ENCODE measurements around the gene SLC29A2. TPM values are rescaled to one million over a fixed set of nuclear protein-coding genes. Genes with fewer than 3 reads are reported as not detected.

Gene SLC29A2
- total and polyA plus RNA-seq, 8 donors: 7.4 to 22.8 (median 9.6) TPM

- no peaks in the 10 kb centered on the region for H3K9me3 ChIP-seq
- H3K4me1 ChIP-seq: peaks cover 17 to 31% of the 10 kb centered on the region in 2 donors
- H3K27ac ChIP-seq: no peak overlapping the region
- no peak overlapping the region for H3K4me3 ChIP-seq
- TF ChIP-seq CTCF (IDR thresholded peaks at IDR 0.05): no peak
- no peaks in the 10 kb centered on the region for H3K27me3 ChIP-seq
- no peak for DNase-seq
- no peak for ATAC-seq
- intact Hi-C loops (cut with DNase I): no loop called here
- H3K36me3 ChIP-seq: peaks cover 0 to 26% of the 10 kb centered on the region in 2 donors
These were observed 42.3 kb downstream of the SLC29A2 start for GRCh38 chr11:66329165-66329673.

GRCh38 chr11:66328302-66329144, 43.0 kb downstream of the SLC29A2 start:
- peak; percentile 67 to 91 (median 80) for DNase-seq
- no peak overlapping the region for H3K4me3 ChIP-seq

GRCh38 chr11:66328031-66328301, 43.6 kb downstream of the SLC29A2 start:
- Histone ChIP-seq H3K27ac (peak overlapping the region; percentile 26 to 51), H3K36me3 (peaks cover 0 to 14% of the 10 kb centered on the region in 2 donors), H3K4me1 (peaks cover 17 to 31% of the 10 kb centered on the region in 2 donors), H3K4me3 (no peak overlapping the region), H3K9me3 (no peaks in the 10 kb centered on the region), H3K27me3 (no peaks in the 10 kb centered on the region)
- intact Hi-C loops (cut with DNase I): no loop called here
- ATAC-seq (no peak), DNase-seq (peak in 1 of 4 donors; percentile 40)
- TF ChIP-seq CTCF (IDR thresholded peaks at IDR 0.05): no peak

More at GRCh38 chr11:66328302-66329144, 43.0 kb downstream of the SLC29A2 start:
- peak; percentile 93 for ATAC-seq
- Histone ChIP-seq H3K4me1 (peaks cover 17 to 31% of the 10 kb centered on the region in 2 donors), H3K27me3 (no peaks in the 10 kb centered on the region), H3K9me3 (no peaks in the 10 kb centered on the region), H3K36me3 (peaks cover 0 to 20% of the 10 kb centered on the region in 2 donors), H3K27ac (peak overlapping the region; percentile 26 to 51)
- peak; percentile 91 to 99 for TF ChIP-seq CTCF (IDR thresholded peaks at IDR 0.05)
- intact Hi-C loops (cut with DNase I): no loop called here

- Histone ChIP-seq H3K36me3 (peaks cover 0 to 8% of the 10 kb centered on the region in 2 donors), H3K27ac (peak overlapping the region; percentile 51 to 73), H3K27me3 (no peaks in the 10 kb centered on the region), H3K4me1 (peaks cover 17 to 31% of the 10 kb centered on the region in 2 donors), H3K9me3 (no peaks in the 10 kb centered on the region), H3K4me3 (no peak overlapping the region)
- peak; percentile 23 for ATAC-seq
- DNase-seq: peak in 1 of 4 donors; percentile 54
- intact Hi-C loops (cut with DNase I): no loop called here
- TF ChIP-seq CTCF (IDR thresholded peaks at IDR 0.05): no peak
These were observed 44.2 kb downstream of the SLC29A2 start for GRCh38 chr11:66327171-66328030.
